ENCODE results near the gene COMT. TPM values are rescaled to one million over a fixed set of nuclear protein-coding genes. Genes with fewer than 3 reads are reported as not detected.

COMT gene
- total and polyA plus RNA-seq, 9 of the 15 experiments (the other 6 are each of a cell fraction or from before 2014, with no cell fraction given) = 12.5 to 351 (median 155) TPM

GRCh38 chr22:20016734-20017621 is 75.4 kb downstream of the COMT start, which contains the start of gene ARVCF (continued):
- TF ChIP-seq, protein P1, sequence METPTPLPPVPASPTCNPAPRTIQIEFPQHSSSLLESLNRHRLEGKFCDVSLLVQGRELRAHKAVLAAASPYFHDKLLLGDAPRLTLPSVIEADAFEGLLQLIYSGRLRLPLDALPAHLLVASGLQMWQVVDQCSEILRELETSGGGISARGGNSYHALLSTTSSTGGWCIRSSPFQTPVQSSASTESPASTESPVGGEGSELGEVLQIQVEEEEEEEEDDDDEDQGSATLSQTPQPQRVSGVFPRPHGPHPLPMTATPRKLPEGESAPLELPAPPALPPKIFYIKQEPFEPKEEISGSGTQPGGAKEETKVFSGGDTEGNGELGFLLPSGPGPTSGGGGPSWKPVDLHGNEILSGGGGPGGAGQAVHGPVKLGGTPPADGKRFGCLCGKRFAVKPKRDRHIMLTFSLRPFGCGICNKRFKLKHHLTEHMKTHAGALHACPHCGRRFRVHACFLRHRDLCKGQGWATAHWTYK (CRISPR knock-in tag; IDR thresholded peaks at IDR 0.05) = peak; percentile 81; the same call in 1 of the 2 replicates
- no peak for TF ChIP-seq ZSCAN29 (IDR thresholded peaks at IDR 0.05)
- no peak for TF ChIP-seq PCBP2 (IDR thresholded peaks at IDR 0.05; ENCODE audit: low read depth, low read length, poor library complexity, severe bottlenecking)
- no peak for TF ChIP-seq FOXA1 (IDR thresholded peaks at IDR 0.05; ENCODE audit: borderline replicate concordance)
- TF ChIP-seq ZEB2 (IDR thresholded peaks at IDR 0.05) = no peak
- no peak for TF ChIP-seq HSF4 (CRISPR knock-in tag; IDR thresholded peaks at IDR 0.05; ENCODE audit: borderline replicate concordance)
- TF ChIP-seq ADNP (tag; IDR thresholded peaks at IDR 0.05) = no peak
- TF ChIP-seq ZBTB8A (IDR thresholded peaks at IDR 0.05; ENCODE audit: partially characterized antibody) = no peak
- TF ChIP-seq, protein P2, sequence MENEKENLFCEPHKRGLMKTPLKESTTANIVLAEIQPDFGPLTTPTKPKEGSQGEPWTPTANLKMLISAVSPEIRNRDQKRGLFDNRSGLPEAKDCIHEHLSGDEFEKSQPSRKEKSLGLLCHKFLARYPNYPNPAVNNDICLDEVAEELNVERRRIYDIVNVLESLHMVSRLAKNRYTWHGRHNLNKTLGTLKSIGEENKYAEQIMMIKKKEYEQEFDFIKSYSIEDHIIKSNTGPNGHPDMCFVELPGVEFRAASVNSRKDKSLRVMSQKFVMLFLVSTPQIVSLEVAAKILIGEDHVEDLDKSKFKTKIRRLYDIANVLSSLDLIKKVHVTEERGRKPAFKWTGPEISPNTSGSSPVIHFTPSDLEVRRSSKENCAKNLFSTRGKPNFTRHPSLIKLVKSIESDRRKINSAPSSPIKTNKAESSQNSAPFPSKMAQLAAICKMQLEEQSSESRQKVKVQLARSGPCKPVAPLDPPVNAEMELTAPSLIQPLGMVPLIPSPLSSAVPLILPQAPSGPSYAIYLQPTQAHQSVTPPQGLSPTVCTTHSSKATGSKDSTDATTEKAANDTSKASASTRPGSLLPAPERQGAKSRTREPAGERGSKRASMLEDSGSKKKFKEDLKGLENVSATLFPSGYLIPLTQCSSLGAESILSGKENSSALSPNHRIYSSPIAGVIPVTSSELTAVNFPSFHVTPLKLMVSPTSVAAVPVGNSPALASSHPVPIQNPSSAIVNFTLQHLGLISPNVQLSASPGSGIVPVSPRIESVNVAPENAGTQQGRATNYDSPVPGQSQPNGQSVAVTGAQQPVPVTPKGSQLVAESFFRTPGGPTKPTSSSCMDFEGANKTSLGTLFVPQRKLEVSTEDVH (IDR thresholded peaks at IDR 0.05; ENCODE audit: low read depth, partially characterized antibody) = no peak
- TF ChIP-seq ARID3B (CRISPR knock-in tag; IDR thresholded peaks at IDR 0.05; ENCODE audit: borderline replicate concordance) = peak; percentile 85; the same call in 1 of the 2 replicates
- TF ChIP-seq ZNF24 (IDR thresholded peaks at IDR 0.05) = no peak
- no peak for TF ChIP-seq ZNF408 (CRISPR knock-in tag; IDR thresholded peaks at IDR 0.05; ENCODE audit: low read depth)
- no peak for TF ChIP-seq FOXK1 (CRISPR knock-in tag; IDR thresholded peaks at IDR 0.05; ENCODE audit: borderline replicate concordance)
- TF ChIP-seq SP1 (CRISPR knock-in tag; IDR thresholded peaks at IDR 0.05) = no peak
- TF ChIP-seq, protein P3, sequence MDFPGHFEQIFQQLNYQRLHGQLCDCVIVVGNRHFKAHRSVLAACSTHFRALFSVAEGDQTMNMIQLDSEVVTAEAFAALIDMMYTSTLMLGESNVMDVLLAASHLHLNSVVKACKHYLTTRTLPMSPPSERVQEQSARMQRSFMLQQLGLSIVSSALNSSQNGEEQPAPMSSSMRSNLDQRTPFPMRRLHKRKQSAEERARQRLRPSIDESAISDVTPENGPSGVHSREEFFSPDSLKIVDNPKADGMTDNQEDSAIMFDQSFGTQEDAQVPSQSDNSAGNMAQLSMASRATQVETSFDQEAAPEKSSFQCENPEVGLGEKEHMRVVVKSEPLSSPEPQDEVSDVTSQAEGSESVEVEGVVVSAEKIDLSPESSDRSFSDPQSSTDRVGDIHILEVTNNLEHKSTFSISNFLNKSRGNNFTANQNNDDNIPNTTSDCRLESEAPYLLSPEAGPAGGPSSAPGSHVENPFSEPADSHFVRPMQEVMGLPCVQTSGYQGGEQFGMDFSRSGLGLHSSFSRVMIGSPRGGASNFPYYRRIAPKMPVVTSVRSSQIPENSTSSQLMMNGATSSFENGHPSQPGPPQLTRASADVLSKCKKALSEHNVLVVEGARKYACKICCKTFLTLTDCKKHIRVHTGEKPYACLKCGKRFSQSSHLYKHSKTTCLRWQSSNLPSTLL (IDR thresholded peaks at IDR 0.05) = no peak
- TF ChIP-seq SNRNP70 (optimal IDR thresholded peaks at IDR 0.05; ENCODE audit: low read depth, low read length) = no peak
- TF ChIP-seq ETV6 (IDR thresholded peaks at IDR 0.05; ENCODE audit: borderline replicate concordance in 1 of 2, low read depth in 2 of 2, low read length in 1 of 2) = no peak
- TF ChIP-seq ETV6 (CRISPR knock-in tag; IDR thresholded peaks at IDR 0.05; ENCODE audit: borderline replicate concordance) = no peak
- no peak for TF ChIP-seq SLC30A9 (CRISPR knock-in tag; IDR thresholded peaks at IDR 0.05)
- TF ChIP-seq CAMTA2 (CRISPR knock-in tag; conservative IDR thresholded peaks at IDR 0.05) = no peak
